Measurements from ENCODE around the gene CHEK2.

GRCh38 chr22:28715611-28716010 is 26.0 kb downstream of the CHEK2 start:
- no peak for TF ChIP-seq POLR2A (IDR thresholded peaks at IDR 0.05)
- TF ChIP-seq, protein P1, sequence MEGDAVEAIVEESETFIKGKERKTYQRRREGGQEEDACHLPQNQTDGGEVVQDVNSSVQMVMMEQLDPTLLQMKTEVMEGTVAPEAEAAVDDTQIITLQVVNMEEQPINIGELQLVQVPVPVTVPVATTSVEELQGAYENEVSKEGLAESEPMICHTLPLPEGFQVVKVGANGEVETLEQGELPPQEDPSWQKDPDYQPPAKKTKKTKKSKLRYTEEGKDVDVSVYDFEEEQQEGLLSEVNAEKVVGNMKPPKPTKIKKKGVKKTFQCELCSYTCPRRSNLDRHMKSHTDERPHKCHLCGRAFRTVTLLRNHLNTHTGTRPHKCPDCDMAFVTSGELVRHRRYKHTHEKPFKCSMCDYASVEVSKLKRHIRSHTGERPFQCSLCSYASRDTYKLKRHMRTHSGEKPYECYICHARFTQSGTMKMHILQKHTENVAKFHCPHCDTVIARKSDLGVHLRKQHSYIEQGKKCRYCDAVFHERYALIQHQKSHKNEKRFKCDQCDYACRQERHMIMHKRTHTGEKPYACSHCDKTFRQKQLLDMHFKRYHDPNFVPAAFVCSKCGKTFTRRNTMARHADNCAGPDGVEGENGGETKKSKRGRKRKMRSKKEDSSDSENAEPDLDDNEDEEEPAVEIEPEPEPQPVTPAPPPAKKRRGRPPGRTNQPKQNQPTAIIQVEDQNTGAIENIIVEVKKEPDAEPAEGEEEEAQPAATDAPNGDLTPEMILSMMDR (IDR thresholded peaks at IDR 0.05 in 8 of 11, conservative IDR thresholded peaks at IDR 0.05 in 3 of 11) = no peak

All from spleen (tissue), 7 donors.